Measurements from ENCODE around the gene RAB38.

RAB38 gene

DNA sequence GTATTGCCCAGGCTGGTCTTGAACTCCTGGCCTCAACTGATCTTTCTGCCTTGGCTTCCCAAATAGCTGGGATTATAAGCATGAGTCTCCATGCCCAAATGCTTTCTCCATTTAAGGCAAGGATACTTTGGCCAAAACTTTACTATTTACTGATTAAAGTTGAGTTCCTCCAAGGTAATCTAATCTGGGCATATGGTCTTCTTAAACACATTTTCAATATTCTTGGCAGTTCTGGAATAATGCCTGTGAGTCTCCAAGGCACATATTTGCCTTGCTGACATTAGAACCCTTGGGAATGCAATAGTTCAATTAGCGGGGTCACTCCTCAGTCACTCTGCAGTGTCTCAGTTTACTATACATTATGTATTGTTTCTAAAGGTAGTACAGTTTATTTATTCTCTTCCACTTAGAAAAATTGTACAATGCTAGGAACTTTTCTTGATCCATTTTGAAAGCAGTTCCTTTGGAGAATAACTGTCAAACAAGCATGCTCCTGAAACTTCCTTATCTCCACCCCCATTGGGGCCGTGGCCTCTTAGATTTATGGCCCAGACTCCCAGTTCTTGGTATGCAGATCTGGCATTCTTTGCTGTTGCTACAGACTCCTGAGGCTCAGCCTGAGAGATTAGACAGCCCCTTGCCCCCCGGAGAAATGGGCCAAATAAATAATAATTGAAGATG lies 13.1 kb upstream of the RAB38 start:
- H3K4me3 ChIP-seq (ENCODE audit: control insufficient read depth, low read depth, low read length): no peak overlapping the region
- TF ChIP-seq, protein P1, sequence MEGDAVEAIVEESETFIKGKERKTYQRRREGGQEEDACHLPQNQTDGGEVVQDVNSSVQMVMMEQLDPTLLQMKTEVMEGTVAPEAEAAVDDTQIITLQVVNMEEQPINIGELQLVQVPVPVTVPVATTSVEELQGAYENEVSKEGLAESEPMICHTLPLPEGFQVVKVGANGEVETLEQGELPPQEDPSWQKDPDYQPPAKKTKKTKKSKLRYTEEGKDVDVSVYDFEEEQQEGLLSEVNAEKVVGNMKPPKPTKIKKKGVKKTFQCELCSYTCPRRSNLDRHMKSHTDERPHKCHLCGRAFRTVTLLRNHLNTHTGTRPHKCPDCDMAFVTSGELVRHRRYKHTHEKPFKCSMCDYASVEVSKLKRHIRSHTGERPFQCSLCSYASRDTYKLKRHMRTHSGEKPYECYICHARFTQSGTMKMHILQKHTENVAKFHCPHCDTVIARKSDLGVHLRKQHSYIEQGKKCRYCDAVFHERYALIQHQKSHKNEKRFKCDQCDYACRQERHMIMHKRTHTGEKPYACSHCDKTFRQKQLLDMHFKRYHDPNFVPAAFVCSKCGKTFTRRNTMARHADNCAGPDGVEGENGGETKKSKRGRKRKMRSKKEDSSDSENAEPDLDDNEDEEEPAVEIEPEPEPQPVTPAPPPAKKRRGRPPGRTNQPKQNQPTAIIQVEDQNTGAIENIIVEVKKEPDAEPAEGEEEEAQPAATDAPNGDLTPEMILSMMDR (IDR thresholded peaks at IDR 0.05; ENCODE audit: control insufficient read depth, insufficient read depth, low read depth, low read length, missing control alignments): no peak
- DNase-seq (ENCODE audit: low read depth): no peak

DNA sequence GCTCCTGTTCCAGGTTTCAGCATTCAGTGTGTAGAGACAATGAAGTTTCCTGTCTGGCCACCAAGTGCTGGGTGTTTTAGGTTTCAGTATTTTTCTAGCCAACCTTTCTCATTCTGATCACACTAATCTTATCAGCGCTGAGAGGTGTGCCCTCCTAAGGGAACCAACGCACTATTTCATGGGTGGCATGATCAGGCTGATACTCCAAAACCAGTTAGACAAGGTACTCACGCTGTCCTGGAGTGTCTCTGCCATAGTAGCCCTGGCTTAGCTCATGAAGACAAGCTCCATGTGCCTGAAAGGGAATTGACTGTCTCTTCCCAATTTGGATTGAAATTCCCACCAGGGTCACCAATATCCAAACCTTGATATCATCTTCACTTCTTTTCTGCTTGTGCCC lies 8.0 kb upstream of the RAB38 start:
- no peak for DNase-seq (ENCODE audit: low read depth)
- TF ChIP-seq, protein P1 (IDR thresholded peaks at IDR 0.05; ENCODE audit: control insufficient read depth, insufficient read depth, low read depth, low read length, missing control alignments): no peak
- no peak overlapping the region for H3K4me3 ChIP-seq (ENCODE audit: control insufficient read depth, low read depth, low read length)

DNA sequence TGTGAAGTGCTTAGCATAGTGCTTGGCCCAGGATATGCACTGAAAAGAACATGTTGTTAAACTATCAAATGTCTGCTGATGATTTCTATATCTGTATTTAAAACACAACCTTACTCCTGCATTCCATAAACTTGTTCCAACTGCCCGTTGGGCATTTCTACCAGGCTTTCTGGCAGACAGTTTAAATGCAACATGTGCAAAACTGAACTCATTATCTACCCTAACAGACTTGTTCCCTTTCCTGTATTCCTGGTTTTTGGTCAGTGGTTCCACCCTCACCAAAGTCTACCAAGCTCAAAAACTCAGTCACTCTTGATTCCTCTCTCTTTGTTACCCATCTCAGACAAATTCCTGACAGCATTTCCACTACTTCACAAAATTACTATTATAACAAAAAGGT lies 6.5 kb upstream of the RAB38 start:
- TF ChIP-seq, protein P1 (IDR thresholded peaks at IDR 0.05; ENCODE audit: control insufficient read depth, insufficient read depth, low read depth, low read length, missing control alignments): no peak
- no peak overlapping the region for H3K4me3 ChIP-seq (ENCODE audit: control insufficient read depth, low read depth, low read length)
- no peak for DNase-seq (ENCODE audit: low read depth)

DNA sequence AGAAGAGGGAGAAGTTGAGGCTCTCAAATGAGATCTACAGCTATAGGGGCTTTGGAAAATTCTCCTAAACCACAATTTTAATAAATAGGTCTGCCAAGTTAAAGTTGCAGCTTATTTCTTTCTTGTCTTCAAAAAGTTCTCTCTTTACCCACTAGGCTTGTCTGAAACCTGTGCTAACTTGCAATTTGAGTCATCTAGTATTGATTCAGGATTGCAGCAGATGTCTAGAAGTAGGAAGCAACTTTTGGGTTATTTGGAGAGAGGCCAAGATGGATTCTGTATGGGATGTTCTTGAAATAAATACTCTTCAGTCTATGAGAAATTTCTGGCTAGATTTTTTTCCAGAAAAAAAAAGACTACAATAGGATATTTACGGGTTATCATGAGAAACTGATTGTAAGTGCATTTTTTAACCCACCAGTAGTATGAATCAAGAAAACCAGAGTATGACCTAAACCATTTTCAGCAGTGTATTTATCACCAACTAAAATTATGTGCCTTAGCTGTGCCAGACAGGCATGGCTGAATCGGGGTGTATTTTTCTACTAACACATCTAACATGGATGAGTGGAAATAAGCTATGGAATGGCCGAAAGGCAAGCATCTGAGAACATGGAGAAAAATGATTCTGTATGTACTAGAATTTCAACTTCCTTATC lies 4.9 kb upstream of the RAB38 start:
- no peak for DNase-seq (ENCODE audit: low read depth)
- H3K4me3 ChIP-seq (ENCODE audit: control insufficient read depth, low read depth, low read length): no peak overlapping the region
- TF ChIP-seq, protein P1 (IDR thresholded peaks at IDR 0.05; ENCODE audit: control insufficient read depth, insufficient read depth, low read depth, low read length, missing control alignments): no peak

DNA sequence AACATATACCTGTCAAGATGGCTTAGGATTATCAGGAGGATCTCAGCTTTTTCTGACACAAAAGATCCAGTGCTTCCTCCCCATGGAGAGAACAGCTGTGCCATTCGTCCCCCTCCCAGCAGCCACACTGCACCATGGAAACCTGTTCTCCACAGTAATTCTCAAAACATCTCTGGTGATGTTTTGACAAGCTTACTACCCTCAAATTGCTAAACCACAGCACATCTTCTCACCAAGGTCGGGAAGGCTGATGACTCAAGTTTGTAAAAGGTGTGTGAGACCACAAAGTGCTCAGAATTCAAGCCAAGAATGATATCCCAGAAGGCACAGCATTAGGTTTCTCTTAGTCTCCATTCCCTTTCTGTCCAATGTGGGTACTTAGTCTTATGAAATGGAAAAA lies 3.9 kb upstream of the RAB38 start:
- no peak for DNase-seq (ENCODE audit: low read depth)
- no peak overlapping the region for H3K4me3 ChIP-seq (ENCODE audit: control insufficient read depth, low read depth, low read length)
- TF ChIP-seq, protein P1 (IDR thresholded peaks at IDR 0.05; ENCODE audit: control insufficient read depth, insufficient read depth, low read depth, low read length, missing control alignments): no peak

DNA sequence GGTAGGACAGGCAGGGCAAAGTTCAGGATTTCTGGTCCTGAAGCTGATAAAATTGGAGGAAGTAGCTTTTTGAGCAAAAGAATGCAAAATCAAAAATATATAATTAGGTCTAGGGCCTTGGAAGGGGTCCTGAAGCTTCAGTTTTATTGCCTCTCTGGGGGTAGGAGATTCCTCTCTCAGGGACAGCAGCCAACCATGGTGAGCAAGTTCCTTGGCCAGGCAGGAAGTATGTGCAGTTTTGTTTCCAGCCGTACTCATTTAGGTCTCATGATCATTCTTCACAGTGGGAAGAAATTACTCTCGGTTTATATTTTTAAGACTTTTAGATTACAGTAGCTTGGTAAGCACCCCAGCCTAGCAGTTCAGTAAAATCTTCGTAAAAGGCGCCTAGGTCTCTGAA lies 2.9 kb upstream of the RAB38 start:
- DNase-seq (ENCODE audit: low read depth): peak; percentile 33
- no peak overlapping the region for H3K4me3 ChIP-seq (ENCODE audit: control insufficient read depth, low read depth, low read length)
- TF ChIP-seq, protein P1 (IDR thresholded peaks at IDR 0.05; ENCODE audit: control insufficient read depth, insufficient read depth, low read depth, low read length, missing control alignments): no peak
